Measurements from ENCODE around the gene HHAT. TPM values are rescaled to one million over a fixed set of nuclear protein-coding genes. Genes with fewer than 3 reads are reported as not detected.

HHAT gene
- total RNA-seq, 1 donor from 2014 or later, result 11.8 TPM

DNA sequence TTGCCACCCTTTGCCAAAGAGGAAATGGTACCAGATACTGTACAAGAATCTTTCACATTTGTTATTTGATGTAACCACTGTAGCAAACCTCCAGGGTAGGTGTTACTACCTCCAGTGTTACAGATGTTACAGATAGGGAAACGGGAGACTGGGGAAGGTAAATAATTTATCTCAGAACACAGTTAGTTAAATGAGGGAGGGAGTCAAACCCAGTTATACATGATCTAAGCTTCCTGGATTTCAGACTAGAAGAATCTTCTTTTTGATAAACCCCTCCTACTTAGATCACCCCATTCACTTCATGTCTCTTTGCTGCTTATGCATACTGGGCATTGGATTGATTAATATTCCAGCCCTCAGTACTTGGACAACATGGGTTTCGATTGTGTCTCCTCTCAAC lies 276.4 kb downstream of the HHAT start:
- no peaks in the 10 kb centered on the region for H3K27me3 ChIP-seq
- no peak overlapping the region for H3K4me3 ChIP-seq
- DNase-seq (ENCODE audit: extremely low spot score in 2 of 2), result no peak
- intact Hi-C loops (cut with DNase I), result no loop called here
- TF ChIP-seq POLR2AphosphoS5 (IDR thresholded peaks at IDR 0.05; ENCODE audit: insufficient read depth in 1 of 2, low read depth in 1 of 2), result no peak
- TF ChIP-seq, protein P1, sequence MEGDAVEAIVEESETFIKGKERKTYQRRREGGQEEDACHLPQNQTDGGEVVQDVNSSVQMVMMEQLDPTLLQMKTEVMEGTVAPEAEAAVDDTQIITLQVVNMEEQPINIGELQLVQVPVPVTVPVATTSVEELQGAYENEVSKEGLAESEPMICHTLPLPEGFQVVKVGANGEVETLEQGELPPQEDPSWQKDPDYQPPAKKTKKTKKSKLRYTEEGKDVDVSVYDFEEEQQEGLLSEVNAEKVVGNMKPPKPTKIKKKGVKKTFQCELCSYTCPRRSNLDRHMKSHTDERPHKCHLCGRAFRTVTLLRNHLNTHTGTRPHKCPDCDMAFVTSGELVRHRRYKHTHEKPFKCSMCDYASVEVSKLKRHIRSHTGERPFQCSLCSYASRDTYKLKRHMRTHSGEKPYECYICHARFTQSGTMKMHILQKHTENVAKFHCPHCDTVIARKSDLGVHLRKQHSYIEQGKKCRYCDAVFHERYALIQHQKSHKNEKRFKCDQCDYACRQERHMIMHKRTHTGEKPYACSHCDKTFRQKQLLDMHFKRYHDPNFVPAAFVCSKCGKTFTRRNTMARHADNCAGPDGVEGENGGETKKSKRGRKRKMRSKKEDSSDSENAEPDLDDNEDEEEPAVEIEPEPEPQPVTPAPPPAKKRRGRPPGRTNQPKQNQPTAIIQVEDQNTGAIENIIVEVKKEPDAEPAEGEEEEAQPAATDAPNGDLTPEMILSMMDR (IDR thresholded peaks at IDR 0.05), result no peak
- TF ChIP-seq POLR2A (IDR thresholded peaks at IDR 0.05), result no peak
- H3K9me3 ChIP-seq, result no peaks in the 10 kb centered on the region
- no peak overlapping the region for H3K27ac ChIP-seq
- no peaks in the 10 kb centered on the region for H3K4me1 ChIP-seq
- H3K36me3 ChIP-seq, result no peaks in the 10 kb centered on the region

GRCh38 chr1:210607361-210607760 lies 278.7 kb downstream of the HHAT start:
- no peak for DNase-seq (ENCODE audit: extremely low spot score in 2 of 2)
- intact Hi-C loops (cut with DNase I), result no loop called here
- Histone ChIP-seq H3K9me3 (no peaks in the 10 kb centered on the region), H3K27me3 (no peaks in the 10 kb centered on the region), H3K4me3 (no peak overlapping the region), H3K36me3 (no peaks in the 10 kb centered on the region), H3K27ac (no peak overlapping the region), H3K4me1 (no peaks in the 10 kb centered on the region)
- TF ChIP-seq, protein P1 (IDR thresholded peaks at IDR 0.05), result no peak
- TF ChIP-seq POLR2A (IDR thresholded peaks at IDR 0.05), result no peak

- Histone ChIP-seq H3K4me1 (no peaks in the 10 kb centered on the region), H3K4me3 (no peak overlapping the region), H3K27ac (no peak overlapping the region), H3K27me3 (no peaks in the 10 kb centered on the region), H3K9me3 (no peaks in the 10 kb centered on the region), H3K36me3 (no peaks in the 10 kb centered on the region)
- TF ChIP-seq, protein P1 (IDR thresholded peaks at IDR 0.05), result no peak
- intact Hi-C loops (cut with DNase I), result no loop called here
- DNase-seq (ENCODE audit: extremely low spot score in 2 of 2), result no peak
These were observed 280.1 kb downstream of the HHAT start for GRCh38 chr1:210608767-210609166.

GRCh38 chr1:210616356-210616755 lies 287.7 kb downstream of the HHAT start:
- Histone ChIP-seq H3K27ac (no peak overlapping the region), H3K36me3 (no peaks in the 10 kb centered on the region), H3K4me1 (no peaks in the 10 kb centered on the region), H3K9me3 (no peaks in the 10 kb centered on the region), H3K4me3 (no peak overlapping the region), H3K27me3 (no peaks in the 10 kb centered on the region)
- intact Hi-C loops (cut with DNase I), result no loop called here
- TF ChIP-seq, protein P1 (IDR thresholded peaks at IDR 0.05), result no peak
- TF ChIP-seq POLR2AphosphoS5 (IDR thresholded peaks at IDR 0.05; ENCODE audit: insufficient read depth in 1 of 2, low read depth in 1 of 2) (no peak), POLR2A (IDR thresholded peaks at IDR 0.05) (no peak)
- DNase-seq (ENCODE audit: extremely low spot score in 2 of 2), result no peak

GRCh38 chr1:210617293-210617692 lies 288.6 kb downstream of the HHAT start:
- no peaks in the 10 kb centered on the region for H3K9me3 ChIP-seq

More at GRCh38 chr1:210617293-210617692, 288.6 kb downstream of the HHAT start:
- Histone ChIP-seq H3K36me3 (no peaks in the 10 kb centered on the region), H3K4me3 (no peak overlapping the region), H3K27me3 (no peaks in the 10 kb centered on the region), H3K4me1 (no peaks in the 10 kb centered on the region), H3K27ac (no peak overlapping the region)
- no peak for TF ChIP-seq POLR2AphosphoS5 (IDR thresholded peaks at IDR 0.05; ENCODE audit: insufficient read depth in 1 of 2, low read depth in 1 of 2)
- no peak for TF ChIP-seq POLR2A (IDR thresholded peaks at IDR 0.05)
- TF ChIP-seq, protein P1 (IDR thresholded peaks at IDR 0.05), result no peak
- intact Hi-C loops (cut with DNase I), result no loop called here
- no peak for DNase-seq (ENCODE audit: extremely low spot score in 2 of 2)

All from vagina (tissue), 2 donors.